SKM-1 (cell line): ENCODE data around the gene MTA1.

Source experiments
- DNase-seq: peaks from one replicate; lab custom pipeline; 2025; ENCODE audit not compliant: unreplicated experiment; lab: John Stamatoyannopoulos, UW

Gene MTA1

GRCh38 chr14:105442125-105442524 lies 22.5 kb downstream of the MTA1 start:
- DNase-seq = no peak

- DNase-seq = no peak
These were observed 23.2 kb downstream of the MTA1 start for GRCh38 chr14:105442834-105443233.

GRCh38 chr14:105444859-105445258 lies 25.2 kb downstream of the MTA1 start:
- DNase-seq = no peak

GRCh38 chr14:105445290-105445689 lies 25.7 kb downstream of the MTA1 start:
- no peak for DNase-seq

GRCh38 chr14:105445901-105446845 lies 26.5 kb downstream of the MTA1 start:
- DNase-seq = no peak

GRCh38 chr14:105446971-105447370 lies 27.3 kb downstream of the MTA1 start:
- no peak for DNase-seq

GRCh38 chr14:105447651-105448640 lies 28.3 kb downstream of the MTA1 start:
- no peak for DNase-seq

- DNase-seq = no peak
These were observed 29.1 kb downstream of the MTA1 start for GRCh38 chr14:105448706-105449111.

- no peak for DNase-seq
These were observed 29.9 kb downstream of the MTA1 start for GRCh38 chr14:105449276-105450122.

- no peak for DNase-seq
These were observed 30.5 kb downstream of the MTA1 start for GRCh38 chr14:105450123-105450505.

- DNase-seq = no peak
These were observed 31.5 kb downstream of the MTA1 start for GRCh38 chr14:105450864-105451720.

GRCh38 chr14:105452963-105453362 lies 33.3 kb downstream of the MTA1 start:
- no peak for DNase-seq

- no peak for DNase-seq
These were observed 34.2 kb downstream of the MTA1 start for GRCh38 chr14:105453847-105454246.

- DNase-seq = no peak
These were observed 35.5 kb downstream of the MTA1 start for GRCh38 chr14:105455086-105455640.

- DNase-seq = no peak
These were observed 36.4 kb downstream of the MTA1 start for GRCh38 chr14:105455766-105456660.

GRCh38 chr14:105456736-105457617 lies 37.4 kb downstream of the MTA1 start:
- DNase-seq = no peak

GRCh38 chr14:105458010-105458409 lies 38.4 kb downstream of the MTA1 start:
- DNase-seq = no peak
